Neural cell (in vitro differentiated cells): ENCODE measurements around the gene FNDC11. TPM values are rescaled to one million over a fixed set of nuclear protein-coding genes. Genes with fewer than 3 reads are reported as not detected.

ENCODE experiments used
- H2AFZ ChIP-seq: fragments of 200-600, 300-800 bp; sonication (generic), shearing (Covaris generic); 2 replicates; pipeline ENCODE4 v1.6.0; 2014; ENCODE audit warnings: low read depth, mild to moderate bottlenecking, antibody characterized with exemption, low read length, moderate library complexity
- H3F3A ChIP-seq: fragments of 200-600 bp; shearing (Covaris generic); 2 replicates; pipeline ENCODE4 v1.6.1; 2016; ENCODE audit warnings: mild to moderate bottlenecking, moderate library complexity, mixed read lengths, antibody characterized with exemption, low read length; ENCODE audit not compliant: insufficient read depth, poor library complexity, severe bottlenecking
- H3K27ac ChIP-seq: fragments of 200-600, 300-800 bp; sonication (generic), shearing (Covaris generic); 2 replicates; pipeline ENCODE4 v1.5.1; 2014; ENCODE audit warnings: mild to moderate bottlenecking, low read length, moderate library complexity
- H3K27me3 ChIP-seq: fragments of 300-800, 200-600 bp; sonication (generic), shearing (Covaris generic); 2 replicates; pipeline ENCODE4 v1.6.0; 2014; ENCODE audit warnings: mild to moderate bottlenecking, low read depth, low read length, moderate library complexity; ENCODE audit not compliant: insufficient read depth
- H3K36me3 ChIP-seq: fragments of 300-800, 200-600 bp; sonication (generic), shearing (Covaris generic); 2 replicates; pipeline ENCODE4 v1.5.1; 2014; ENCODE audit warnings: mild to moderate bottlenecking, antibody characterized with exemption, low read length, moderate library complexity; ENCODE audit not compliant: insufficient read depth
- H3K4me2 ChIP-seq: fragments of 300-800, 200-600 bp; sonication (generic), shearing (Covaris generic); 2 replicates; pipeline ENCODE4 v1.6.0; 2014; ENCODE audit warnings: mild to moderate bottlenecking, low read length
- H3K4me3 ChIP-seq: fragments of 300-800, 200-600 bp; sonication (generic), shearing (Covaris generic); 2 replicates; pipeline ENCODE4 v1.5.1; 2014; ENCODE audit warnings: mild to moderate bottlenecking, low read length, moderate library complexity
- H3K79me2 ChIP-seq: fragments of 200-600 bp; shearing (Covaris generic); replicated peaks from 2 replicates; pipeline ENCODE4 v1.6.0; 2014; ENCODE audit warnings: mild to moderate bottlenecking, low read length, moderate library complexity; ENCODE audit not compliant: insufficient read depth
- H3K9ac ChIP-seq: fragments of 300-800, 200-600 bp; sonication (generic), shearing (Covaris generic); 2 replicates; pipeline ENCODE4 v1.6.1; 2016; ENCODE audit warnings: mild to moderate bottlenecking, low read length, mixed read lengths
- H3K9me2 ChIP-seq: fragments of 200-600 bp; shearing (Covaris generic); 2 replicates; pipeline ENCODE4 v1.6.1; 2016; ENCODE audit warnings: mild to moderate bottlenecking, low read length, mixed read lengths; ENCODE audit not compliant: insufficient read depth
- H3K9me3 ChIP-seq: fragments of 200-600, 300-800 bp; sonication (generic), shearing (Covaris generic); 2 replicates; pipeline ENCODE4 v1.6.1; 2016; ENCODE audit warnings: mild to moderate bottlenecking, mixed run types, low read length, moderate library complexity, mixed read lengths
- H4K20me1 ChIP-seq: fragments of 200-600 bp; shearing (Covaris generic); 2 replicates; pipeline ENCODE4 v1.6.1; 2016; ENCODE audit warnings: mild to moderate bottlenecking, mixed run types; ENCODE audit not compliant: insufficient read depth
- CTCF ChIP-seq: fragments of 450-650 bp; IDR thresholded peaks from 2 replicates; pipeline ENCODE4 v1.5.1; 2014; ENCODE audit warnings: antibody characterized with exemption, mild to moderate bottlenecking, moderate library complexity; ENCODE audit not compliant: poor library complexity, severe bottlenecking
- EP300 ChIP-seq: fragments of 450-650 bp; conservative IDR thresholded peaks from 2 replicates; pipeline ENCODE4 v1.6.1; 2014; ENCODE audit warnings: antibody characterized with exemption, mild to moderate bottlenecking, moderate library complexity; ENCODE audit not compliant: poor library complexity, severe bottlenecking
- EZH2 ChIP-seq: fragments of 200-600, 300-800 bp; shearing (Covaris generic), sonication (generic); IDR thresholded peaks from 2 replicates; pipeline ENCODE4 v1.6.1; 2014; ENCODE audit warnings: antibody characterized with exemption, low read length, borderline replicate concordance, mild to moderate bottlenecking; ENCODE audit not compliant: insufficient read depth, poor library complexity, severe bottlenecking
- MXI1 ChIP-seq: fragments of 450-650 bp; conservative IDR thresholded peaks from 2 replicates; pipeline ENCODE4 v1.6.1; 2014; ENCODE audit warnings: antibody characterized with exemption, mild to moderate bottlenecking; ENCODE audit not compliant: poor library complexity, severe bottlenecking
- POLR2AphosphoS5 ChIP-seq: IDR thresholded peaks from 2 replicates; pipeline ENCODE4 v1.6.1; 2012
- RAD21 ChIP-seq: fragments of 450-650 bp; conservative IDR thresholded peaks from 2 replicates; pipeline ENCODE4 v1.6.1; 2014; ENCODE audit warnings: antibody characterized with exemption, mild to moderate bottlenecking, moderate library complexity
- SMC3 ChIP-seq: fragments of 450-650 bp; conservative IDR thresholded peaks from 2 replicates; pipeline ENCODE4 v1.6.1; 2014; ENCODE audit warnings: antibody characterized with exemption, mild to moderate bottlenecking, moderate library complexity; ENCODE audit not compliant: poor library complexity
- TAF1 ChIP-seq: IDR thresholded peaks from 2 replicates; pipeline ENCODE4 v1.6.1; 2012; ENCODE audit warnings: low read depth
- polyA plus RNA-seq: library from polyadenylated mRNA; depleted of rRNA; stranded (reverse); fragments of >200 nt; gene quantifications from 2 replicates; pipeline ENCODE4 v1.2.3, GENCODE V29; 2014
- TF ChIP-seq, protein P1 (sequence below): IDR thresholded peaks from 2 replicates; pipeline ENCODE4 v1.6.1; 2012; ENCODE audit warnings: borderline replicate concordance

Gene FNDC11
- polyA plus RNA-seq, 1 donor from 2014 or later: 1.9 TPM

DNA sequence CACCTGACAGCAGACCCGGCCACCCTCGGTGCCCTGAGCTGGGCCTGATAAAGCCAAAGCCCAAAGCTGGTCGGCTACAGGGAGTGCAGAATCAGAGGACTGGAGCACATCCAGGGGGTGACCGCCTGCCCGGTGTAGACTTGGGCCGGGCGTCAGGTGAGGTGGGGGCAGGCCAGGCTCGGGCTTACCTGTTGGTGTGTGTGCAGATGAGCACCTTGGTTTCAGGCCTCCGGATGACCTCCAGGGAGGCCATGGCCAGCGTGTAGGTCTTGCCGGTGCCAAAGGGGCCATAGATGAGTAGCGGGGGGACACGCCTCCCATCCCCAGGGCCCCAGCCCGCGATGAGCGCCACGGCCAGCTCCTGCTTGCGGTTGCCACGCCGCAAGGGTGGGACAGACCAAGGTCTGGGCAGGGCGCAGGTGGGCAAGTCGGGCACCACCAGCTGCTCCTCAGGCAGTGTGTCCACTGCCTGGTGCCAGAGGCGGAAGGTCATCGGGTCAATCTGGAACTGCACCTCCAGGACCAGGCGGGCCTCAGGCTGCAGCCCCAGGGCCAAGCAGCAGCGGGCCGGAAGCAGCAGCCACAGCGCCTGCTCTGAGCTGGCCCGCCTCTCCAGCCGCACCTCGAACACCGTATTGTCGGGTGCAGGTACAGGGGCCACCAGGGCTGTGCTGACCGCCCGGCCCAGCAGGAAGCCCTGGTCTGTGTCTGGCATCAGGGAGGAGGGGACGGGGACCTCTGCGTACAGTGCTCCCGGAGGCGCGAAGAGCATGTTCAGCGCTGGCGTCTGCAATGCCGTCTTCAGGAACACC is 14.4 kb downstream of the FNDC11 start:
- H3K27me3 ChIP-seq: no peaks in the 10 kb centered on the region
- H3K79me2 ChIP-seq: no peaks in the 10 kb centered on the region
- H3K9ac ChIP-seq: no peak overlapping the region
- no peak overlapping the region for H3K4me2 ChIP-seq
- no peak overlapping the region for H2AFZ ChIP-seq
- H3F3A ChIP-seq: no peaks in the 10 kb centered on the region
- H3K27ac ChIP-seq: no peak overlapping the region
- H3K9me3 ChIP-seq: no peaks in the 10 kb centered on the region
- no peaks in the 10 kb centered on the region for H3K36me3 ChIP-seq
- H3K4me3 ChIP-seq: no peak overlapping the region
- no peaks in the 10 kb centered on the region for H3K9me2 ChIP-seq
- H4K20me1 ChIP-seq: no peaks in the 10 kb centered on the region
- no peak for TF ChIP-seq POLR2AphosphoS5
- TF ChIP-seq EP300: no peak
- TF ChIP-seq RAD21: no peak
- TF ChIP-seq CTCF: no peak
- TF ChIP-seq, protein P1, sequence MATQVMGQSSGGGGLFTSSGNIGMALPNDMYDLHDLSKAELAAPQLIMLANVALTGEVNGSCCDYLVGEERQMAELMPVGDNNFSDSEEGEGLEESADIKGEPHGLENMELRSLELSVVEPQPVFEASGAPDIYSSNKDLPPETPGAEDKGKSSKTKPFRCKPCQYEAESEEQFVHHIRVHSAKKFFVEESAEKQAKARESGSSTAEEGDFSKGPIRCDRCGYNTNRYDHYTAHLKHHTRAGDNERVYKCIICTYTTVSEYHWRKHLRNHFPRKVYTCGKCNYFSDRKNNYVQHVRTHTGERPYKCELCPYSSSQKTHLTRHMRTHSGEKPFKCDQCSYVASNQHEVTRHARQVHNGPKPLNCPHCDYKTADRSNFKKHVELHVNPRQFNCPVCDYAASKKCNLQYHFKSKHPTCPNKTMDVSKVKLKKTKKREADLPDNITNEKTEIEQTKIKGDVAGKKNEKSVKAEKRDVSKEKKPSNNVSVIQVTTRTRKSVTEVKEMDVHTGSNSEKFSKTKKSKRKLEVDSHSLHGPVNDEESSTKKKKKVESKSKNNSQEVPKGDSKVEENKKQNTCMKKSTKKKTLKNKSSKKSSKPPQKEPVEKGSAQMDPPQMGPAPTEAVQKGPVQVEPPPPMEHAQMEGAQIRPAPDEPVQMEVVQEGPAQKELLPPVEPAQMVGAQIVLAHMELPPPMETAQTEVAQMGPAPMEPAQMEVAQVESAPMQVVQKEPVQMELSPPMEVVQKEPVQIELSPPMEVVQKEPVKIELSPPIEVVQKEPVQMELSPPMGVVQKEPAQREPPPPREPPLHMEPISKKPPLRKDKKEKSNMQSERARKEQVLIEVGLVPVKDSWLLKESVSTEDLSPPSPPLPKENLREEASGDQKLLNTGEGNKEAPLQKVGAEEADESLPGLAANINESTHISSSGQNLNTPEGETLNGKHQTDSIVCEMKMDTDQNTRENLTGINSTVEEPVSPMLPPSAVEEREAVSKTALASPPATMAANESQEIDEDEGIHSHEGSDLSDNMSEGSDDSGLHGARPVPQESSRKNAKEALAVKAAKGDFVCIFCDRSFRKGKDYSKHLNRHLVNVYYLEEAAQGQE: no peak
- no peak for TF ChIP-seq MXI1
- TF ChIP-seq TAF1: no peak
- no peak for TF ChIP-seq EZH2
- no peak for TF ChIP-seq SMC3

DNA sequence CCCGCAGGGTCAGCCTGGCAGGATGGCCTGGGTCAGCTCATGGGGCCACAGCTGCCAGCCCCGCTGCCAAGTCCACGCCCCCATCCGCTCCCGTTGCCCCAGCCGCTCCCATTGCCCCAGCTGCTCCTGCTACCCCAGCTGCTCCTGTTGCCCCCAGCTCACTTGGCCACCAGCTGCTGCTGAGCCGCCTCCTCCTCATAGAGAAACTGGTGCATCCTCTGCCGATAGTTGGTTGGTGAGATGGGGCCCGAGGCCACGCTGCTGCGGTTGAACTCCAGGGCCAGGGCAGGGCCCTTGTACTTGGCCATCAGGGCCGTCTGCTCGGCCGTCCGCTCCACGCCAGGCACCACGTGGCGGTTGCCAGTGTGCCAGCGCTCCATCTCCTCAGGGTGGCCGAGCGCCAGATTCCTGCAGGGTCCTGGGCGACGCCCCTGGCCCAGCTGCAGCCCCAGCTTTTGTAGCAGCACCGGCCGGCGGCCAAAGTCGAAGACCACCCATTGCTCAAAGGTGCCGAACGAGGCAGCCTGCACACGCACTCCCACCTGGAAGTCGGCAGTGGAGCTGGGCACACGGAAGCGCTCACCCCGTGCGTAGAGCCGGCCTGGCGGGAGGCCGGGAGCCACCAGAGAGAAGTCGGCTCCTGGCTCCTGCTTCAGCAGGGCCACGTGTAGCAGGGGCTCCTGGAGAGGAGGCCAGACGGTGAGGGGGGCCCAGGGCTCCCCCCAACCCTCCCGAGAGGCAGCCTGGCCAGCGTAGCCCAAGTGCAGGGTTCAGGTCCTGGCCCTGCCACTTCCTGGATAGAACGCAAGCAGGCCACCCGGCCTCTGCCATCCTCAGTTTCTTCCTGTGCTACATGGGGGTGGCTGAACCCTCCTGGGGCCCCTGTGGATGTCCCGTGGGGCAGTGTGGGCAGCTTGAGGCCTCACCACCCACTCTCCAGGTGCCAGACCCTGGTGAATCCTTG is 15.3 kb downstream of the FNDC11 start:
- no peak overlapping the region for H3K27ac ChIP-seq
- no peaks in the 10 kb centered on the region for H3K79me2 ChIP-seq
- H3K27me3 ChIP-seq: no peaks in the 10 kb centered on the region
- H3K9me3 ChIP-seq: no peaks in the 10 kb centered on the region
- no peak overlapping the region for H3K9ac ChIP-seq
- no peak overlapping the region for H3K4me3 ChIP-seq
- H3K9me2 ChIP-seq: no peaks in the 10 kb centered on the region
- no peak overlapping the region for H3K4me2 ChIP-seq
- no peak overlapping the region for H2AFZ ChIP-seq
- no peaks in the 10 kb centered on the region for H4K20me1 ChIP-seq
- H3K36me3 ChIP-seq: no peaks in the 10 kb centered on the region
- TF ChIP-seq POLR2AphosphoS5 (no peak), SMC3 (no peak)
- no peaks in the 10 kb centered on the region for H3F3A ChIP-seq
